ENCODE results near the gene CCR5AS.
"Not testable (repeated sequence)": the region's sequence is repeated elsewhere in the genome, so short reads cannot be mapped to it uniquely, and the experiment has no call there.

The CCR5AS gene

DNA sequence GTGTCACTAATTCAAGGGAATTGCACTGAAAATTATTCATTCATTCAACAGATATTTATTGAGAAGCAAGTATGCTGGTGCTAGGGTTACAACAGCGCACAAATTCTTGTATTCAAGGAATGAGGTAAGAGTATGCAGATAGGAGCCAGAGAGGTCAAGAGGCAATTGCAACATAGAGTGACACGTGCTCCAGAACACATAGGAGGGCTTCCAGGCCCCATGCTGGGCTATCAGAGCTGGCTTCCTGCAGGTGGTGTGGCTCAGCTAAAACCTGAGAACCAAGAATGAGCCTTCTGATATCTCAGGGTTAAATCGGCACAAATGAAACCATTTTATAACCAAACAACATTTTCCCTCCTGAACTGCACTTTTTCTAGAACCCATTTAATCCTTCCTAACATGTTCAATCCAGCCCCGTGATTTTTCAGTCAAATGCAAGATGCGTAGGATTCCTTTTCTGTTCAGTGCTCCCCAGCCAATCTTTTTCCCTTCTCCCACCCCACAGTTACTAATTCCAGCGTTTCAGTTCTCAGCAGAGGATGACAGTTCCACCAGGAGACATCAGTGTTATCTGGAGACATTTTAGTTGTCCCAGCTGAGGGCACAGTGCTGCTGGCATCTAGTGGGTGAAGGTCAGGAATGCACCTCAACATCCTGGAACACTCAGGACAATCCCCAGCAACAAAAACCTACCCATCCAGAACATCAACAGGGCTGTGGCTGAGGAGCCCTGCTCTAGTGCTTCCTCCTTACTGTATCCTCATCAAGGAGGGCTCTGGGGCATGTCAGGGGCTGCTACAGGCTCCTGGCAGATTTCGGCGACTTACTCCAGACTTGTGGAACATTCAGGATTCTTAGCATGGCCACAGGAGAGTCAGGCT is 13.1 kb downstream of the CCR5AS start:
- Histone ChIP-seq H3K9ac (ENCODE audit: insufficient read depth, low read length) (no peak overlapping the region), H3K9me3 (ENCODE audit: control insufficient read depth, insufficient read depth, low read depth, low read length) (no peaks in the 10 kb centered on the region), H4K20me1 (ENCODE audit: control insufficient read depth, extremely low read depth, insufficient read depth, low read length) (no peaks in the 10 kb centered on the region), H3K36me3 (ENCODE audit: control insufficient read depth, insufficient read depth, low read length) (no peaks in the 10 kb centered on the region), H3K4me3 (replicated peaks in 1 of 4; ENCODE audit: control extremely low read depth in 1 of 4, insufficient read depth in 1 of 4, low read depth in 3 of 4, low read length in 4 of 4) (no peak overlapping the region), H2AFZ (ENCODE audit: low read length) (no peak overlapping the region), H3K4me2 (ENCODE audit: extremely low read depth, insufficient read depth, low read length) (no peak overlapping the region), H3K79me2 (ENCODE audit: control insufficient read depth, insufficient read depth, low read length) (no peaks in the 10 kb centered on the region), H3K27me3 (ENCODE audit: control insufficient read depth, insufficient read depth, low read length) (no peaks in the 10 kb centered on the region), H3K27ac (ENCODE audit: insufficient read depth, low read length) (no peak overlapping the region), H3K4me1 (ENCODE audit: control insufficient read depth, extremely low read depth, insufficient read depth, low read length) (no peaks in the 10 kb centered on the region)
- DNase-seq (ENCODE audit: low read depth in 2 of 2) = no peak
- no peak for TF ChIP-seq EZH2 (IDR thresholded peaks at IDR 0.05; ENCODE audit: low read length, missing control alignments)
- TF ChIP-seq, protein P1, sequence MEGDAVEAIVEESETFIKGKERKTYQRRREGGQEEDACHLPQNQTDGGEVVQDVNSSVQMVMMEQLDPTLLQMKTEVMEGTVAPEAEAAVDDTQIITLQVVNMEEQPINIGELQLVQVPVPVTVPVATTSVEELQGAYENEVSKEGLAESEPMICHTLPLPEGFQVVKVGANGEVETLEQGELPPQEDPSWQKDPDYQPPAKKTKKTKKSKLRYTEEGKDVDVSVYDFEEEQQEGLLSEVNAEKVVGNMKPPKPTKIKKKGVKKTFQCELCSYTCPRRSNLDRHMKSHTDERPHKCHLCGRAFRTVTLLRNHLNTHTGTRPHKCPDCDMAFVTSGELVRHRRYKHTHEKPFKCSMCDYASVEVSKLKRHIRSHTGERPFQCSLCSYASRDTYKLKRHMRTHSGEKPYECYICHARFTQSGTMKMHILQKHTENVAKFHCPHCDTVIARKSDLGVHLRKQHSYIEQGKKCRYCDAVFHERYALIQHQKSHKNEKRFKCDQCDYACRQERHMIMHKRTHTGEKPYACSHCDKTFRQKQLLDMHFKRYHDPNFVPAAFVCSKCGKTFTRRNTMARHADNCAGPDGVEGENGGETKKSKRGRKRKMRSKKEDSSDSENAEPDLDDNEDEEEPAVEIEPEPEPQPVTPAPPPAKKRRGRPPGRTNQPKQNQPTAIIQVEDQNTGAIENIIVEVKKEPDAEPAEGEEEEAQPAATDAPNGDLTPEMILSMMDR (conservative IDR thresholded peaks at IDR 0.05 in 1 of 2, IDR thresholded peaks at IDR 0.05 in 1 of 2; ENCODE audit: low read depth in 1 of 2, low read length in 2 of 2) = no peak

DNA sequence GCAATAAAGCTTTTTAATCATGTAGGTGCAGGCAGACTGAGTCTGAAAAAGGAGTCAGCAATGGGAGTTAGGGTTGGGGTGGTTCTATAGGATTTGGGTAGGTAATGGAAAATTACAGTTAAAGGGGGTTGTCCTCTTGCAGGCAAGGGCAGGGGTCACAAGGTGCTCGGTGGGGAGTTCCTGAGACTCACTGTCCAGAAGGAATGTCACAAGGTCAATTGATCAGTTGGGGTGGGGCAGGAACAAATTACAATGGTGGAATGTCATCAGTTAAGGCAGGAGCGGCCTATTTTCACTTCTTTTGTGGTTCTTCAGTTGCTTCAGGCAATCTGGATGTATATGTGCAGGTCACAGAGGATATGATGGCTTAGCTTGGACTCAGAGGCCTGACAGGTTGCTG is 13.9 kb downstream of the CCR5AS start:
- H3K9me3 ChIP-seq (ENCODE audit: control insufficient read depth, insufficient read depth, low read depth, low read length) = no peaks in the 10 kb centered on the region
- DNase-seq (ENCODE audit: low read depth in 2 of 2) = no peak
- TF ChIP-seq EZH2 (IDR thresholded peaks at IDR 0.05; ENCODE audit: low read length, missing control alignments) = no peak
- TF ChIP-seq, protein P1 (conservative IDR thresholded peaks at IDR 0.05 in 1 of 2, IDR thresholded peaks at IDR 0.05 in 1 of 2; ENCODE audit: low read depth in 1 of 2, low read length in 2 of 2) = no peak
- no peaks in the 10 kb centered on the region for H3K79me2 ChIP-seq (ENCODE audit: control insufficient read depth, insufficient read depth, low read length)
- no peak overlapping the region for H3K27ac ChIP-seq (ENCODE audit: insufficient read depth, low read length)
- H3K4me2 ChIP-seq (ENCODE audit: extremely low read depth, insufficient read depth, low read length) = no peak overlapping the region
- H4K20me1 ChIP-seq (ENCODE audit: control insufficient read depth, extremely low read depth, insufficient read depth, low read length) = no peaks in the 10 kb centered on the region
- H3K27me3 ChIP-seq (ENCODE audit: control insufficient read depth, insufficient read depth, low read length) = no peaks in the 10 kb centered on the region
- H3K36me3 ChIP-seq (ENCODE audit: control insufficient read depth, insufficient read depth, low read length) = no peaks in the 10 kb centered on the region
- H3K4me1 ChIP-seq (ENCODE audit: control insufficient read depth, extremely low read depth, insufficient read depth, low read length) = no peaks in the 10 kb centered on the region
- no peak overlapping the region for H3K4me3 ChIP-seq (replicated peaks in 1 of 4; ENCODE audit: control extremely low read depth in 1 of 4, insufficient read depth in 1 of 4, low read depth in 3 of 4, low read length in 4 of 4)
- no peak overlapping the region for H3K9ac ChIP-seq (ENCODE audit: insufficient read depth, low read length)
- no peak overlapping the region for H2AFZ ChIP-seq (ENCODE audit: low read length)

DNA sequence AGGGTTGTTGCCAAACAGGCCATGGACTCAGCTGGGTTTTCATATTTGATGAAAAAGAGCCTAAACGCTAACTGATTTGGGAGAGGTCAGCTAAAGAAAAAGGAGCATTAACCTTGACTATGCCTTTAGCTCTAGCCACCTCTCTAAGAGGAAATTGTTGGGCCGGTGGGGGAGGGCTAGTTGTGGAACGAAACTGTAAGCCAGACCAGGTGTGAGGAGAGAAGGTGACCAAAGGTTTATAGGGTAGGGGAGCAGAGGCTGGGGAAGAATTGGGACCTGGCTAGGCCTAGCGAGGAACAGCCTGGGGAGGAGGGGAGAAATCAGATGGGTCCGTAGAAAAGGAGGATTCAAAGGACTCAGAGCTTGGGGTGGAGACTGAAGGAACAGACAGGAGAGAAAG is 15.3 kb downstream of the CCR5AS start:
- not testable (repeated sequence) for H3K79me2 ChIP-seq (ENCODE audit: control insufficient read depth, insufficient read depth, low read length); H3K36me3 ChIP-seq (ENCODE audit: control insufficient read depth, insufficient read depth, low read length); H4K20me1 ChIP-seq (ENCODE audit: control insufficient read depth, extremely low read depth, insufficient read depth, low read length); H3K9ac ChIP-seq (ENCODE audit: insufficient read depth, low read length); H3K4me2 ChIP-seq (ENCODE audit: extremely low read depth, insufficient read depth, low read length); H3K4me1 ChIP-seq (ENCODE audit: control insufficient read depth, extremely low read depth, insufficient read depth, low read length); H3K9me3 ChIP-seq (ENCODE audit: control insufficient read depth, insufficient read depth, low read depth, low read length); DNase-seq (ENCODE audit: low read depth in 2 of 2); H3K27ac ChIP-seq (ENCODE audit: insufficient read depth, low read length); H3K4me3 ChIP-seq (replicated peaks in 1 of 4; ENCODE audit: control extremely low read depth in 1 of 4, insufficient read depth in 1 of 4, low read depth in 3 of 4, low read length in 4 of 4); H2AFZ ChIP-seq (ENCODE audit: low read length); H3K27me3 ChIP-seq (ENCODE audit: control insufficient read depth, insufficient read depth, low read length)
